ENCODE measurements around the gene PDE10A.
"Not testable (repeated sequence)": the region's sequence is repeated elsewhere in the genome, so short reads cannot be mapped to it uniquely, and the experiment has no call there.

GRCh38 chr6:165463499-165463898, 199.5 kb downstream of the PDE10A start:
- not testable (repeated sequence) for TF ChIP-seq CTCF (CRISPR knock-in tag; IDR thresholded peaks at IDR 0.05); MAZ (IDR thresholded peaks at IDR 0.05; ENCODE audit: borderline replicate concordance, low read depth, low read length); MAZ (CRISPR knock-in tag; IDR thresholded peaks at IDR 0.05; ENCODE audit: low read depth); CBX5 (CRISPR knock-in tag; IDR thresholded peaks at IDR 0.05; ENCODE audit: borderline replicate concordance); MLLT10 (CRISPR knock-in tag; IDR thresholded peaks at IDR 0.05); RAD21 (CRISPR knock-in tag; IDR thresholded peaks at IDR 0.05); CEBPB (IDR thresholded peaks at IDR 0.05; ENCODE audit: borderline replicate concordance, low read depth, low read length); MTA3 (CRISPR knock-in tag; IDR thresholded peaks at IDR 0.05); TEAD2 (CRISPR knock-in tag; IDR thresholded peaks at IDR 0.05); CHD4 (IDR thresholded peaks at IDR 0.05; ENCODE audit: borderline replicate concordance, low read length)

Measured in HepG2 (cell line).